Measurements from ENCODE around the gene TYW1. TPM values are rescaled to one million over a fixed set of nuclear protein-coding genes. Genes with fewer than 3 reads are reported as not detected.
"Not testable (repeated sequence)": the region's sequence is repeated elsewhere in the genome, so short reads cannot be mapped to it uniquely, and the experiment has no call there.

The TYW1 gene
- total RNA-seq, 1 experiment from 2014 or later = 24.5 TPM

DNA sequence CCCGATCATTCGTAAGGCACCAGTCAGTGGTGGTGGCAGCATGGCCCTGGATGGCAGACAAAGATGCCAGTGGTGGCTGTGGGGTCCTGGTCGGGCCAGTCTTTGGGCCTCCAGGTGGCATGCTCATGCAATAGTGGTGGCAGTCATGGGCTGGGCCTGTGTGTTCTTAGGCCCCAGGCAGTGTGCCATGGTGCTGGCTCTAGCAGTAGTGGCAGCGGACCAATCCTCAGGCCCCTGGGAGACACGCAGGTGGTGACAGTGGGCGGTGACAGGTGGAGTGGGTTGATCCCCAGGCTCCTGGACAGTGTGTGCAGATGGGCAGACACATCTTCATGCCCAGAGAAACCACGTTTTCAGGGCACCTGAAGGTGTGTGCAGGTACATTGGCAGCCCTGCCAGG lies 159.4 kb downstream of the TYW1 start:
- POLR2A ChIA-PET; H3K36me3 ChIP-seq (ENCODE audit: control insufficient read depth, insufficient read depth, low read length); H3K4me1 ChIP-seq (ENCODE audit: control insufficient read depth, insufficient read depth, low read length); intact Hi-C loops (cut with micrococcal nuclease; ENCODE audit: unreplicated experiment); H3K27ac ChIP-seq (ENCODE audit: low read length); H3K9me3 ChIP-seq (ENCODE audit: control insufficient read depth, insufficient read depth, low read depth, low read length); in situ Hi-C loops (cut with HindIII; ENCODE audit: low pct_unique_long_range_greater_than_20kb, low sequenced_read_pairs); BruUV-seq (replicated peaks); CTCF ChIA-PET; H3K27me3 ChIP-seq (ENCODE audit: control insufficient read depth, insufficient read depth, low read length); DNase-seq (ENCODE audit: low read depth, low spot score); H3K4me3 ChIP-seq (ENCODE audit: low read depth in 2 of 2, low read length in 2 of 2): not testable (repeated sequence)
- ATAC-seq = peak; percentile 56; the same call in 1 of the 2 replicates

GRCh38 chr7:67163285-67163684 lies 166.7 kb downstream of the TYW1 start:
- CTCF ChIA-PET; ATAC-seq; H3K27ac ChIP-seq (ENCODE audit: low read length); BruUV-seq (replicated peaks); H3K4me1 ChIP-seq (ENCODE audit: control insufficient read depth, insufficient read depth, low read length); DNase-seq (ENCODE audit: low read depth, low spot score); H3K27me3 ChIP-seq (ENCODE audit: control insufficient read depth, insufficient read depth, low read length); H3K4me3 ChIP-seq (ENCODE audit: low read depth in 2 of 2, low read length in 2 of 2); H3K9me3 ChIP-seq (ENCODE audit: control insufficient read depth, insufficient read depth, low read depth, low read length); H3K36me3 ChIP-seq (ENCODE audit: control insufficient read depth, insufficient read depth, low read length); in situ Hi-C loops (cut with HindIII; ENCODE audit: low pct_unique_long_range_greater_than_20kb, low sequenced_read_pairs): not testable (repeated sequence)
- intact Hi-C loops (cut with micrococcal nuclease; ENCODE audit: unreplicated experiment) = loop anchor here (10.0 kb wide), 1 partner anchor 82 kb away; no protein-coding TSS in a partner anchor
- POLR2A ChIA-PET = interaction anchor here (0.6 kb wide), 1 partner anchor 97 kb away, joined by 7 read pairs; no protein-coding TSS in a partner anchor

- ATAC-seq; H3K9me3 ChIP-seq (ENCODE audit: control insufficient read depth, insufficient read depth, low read depth, low read length); POLR2A ChIA-PET; in situ Hi-C loops (cut with HindIII; ENCODE audit: low pct_unique_long_range_greater_than_20kb, low sequenced_read_pairs); H3K4me1 ChIP-seq (ENCODE audit: control insufficient read depth, insufficient read depth, low read length); H3K27ac ChIP-seq (ENCODE audit: low read length); H3K4me3 ChIP-seq (ENCODE audit: low read depth in 2 of 2, low read length in 2 of 2); DNase-seq (ENCODE audit: low read depth, low spot score); H3K36me3 ChIP-seq (ENCODE audit: control insufficient read depth, insufficient read depth, low read length); CTCF ChIA-PET; intact Hi-C loops (cut with micrococcal nuclease; ENCODE audit: unreplicated experiment); H3K27me3 ChIP-seq (ENCODE audit: control insufficient read depth, insufficient read depth, low read length): not testable (repeated sequence)
- BruUV-seq (replicated peaks) = TSS peak; percentile 11
Measured at GRCh38 chr7:67171151-67171550, 174.5 kb downstream of the TYW1 start.

- in situ Hi-C loops (cut with HindIII; ENCODE audit: low pct_unique_long_range_greater_than_20kb, low sequenced_read_pairs); H3K4me1 ChIP-seq (ENCODE audit: control insufficient read depth, insufficient read depth, low read length); POLR2A ChIA-PET; BruUV-seq (replicated peaks); H3K4me3 ChIP-seq (ENCODE audit: low read depth in 2 of 2, low read length in 2 of 2); intact Hi-C loops (cut with micrococcal nuclease; ENCODE audit: unreplicated experiment); H3K9me3 ChIP-seq (ENCODE audit: control insufficient read depth, insufficient read depth, low read depth, low read length); H3K36me3 ChIP-seq (ENCODE audit: control insufficient read depth, insufficient read depth, low read length); H3K27me3 ChIP-seq (ENCODE audit: control insufficient read depth, insufficient read depth, low read length); H3K27ac ChIP-seq (ENCODE audit: low read length); DNase-seq (ENCODE audit: low read depth, low spot score): not testable (repeated sequence)
- peak; percentile 87 for ATAC-seq
- TF ChIP-seq CTCF (IDR thresholded peaks at IDR 0.05) = peak; percentile 61
- CTCF ChIA-PET = interaction anchor here (0.5 kb wide), 1 partner anchor 567 kb away, joined by 7 read pairs; no protein-coding TSS in a partner anchor
Measured at GRCh38 chr7:67176730-67177129, 180.1 kb downstream of the TYW1 start.

DNA sequence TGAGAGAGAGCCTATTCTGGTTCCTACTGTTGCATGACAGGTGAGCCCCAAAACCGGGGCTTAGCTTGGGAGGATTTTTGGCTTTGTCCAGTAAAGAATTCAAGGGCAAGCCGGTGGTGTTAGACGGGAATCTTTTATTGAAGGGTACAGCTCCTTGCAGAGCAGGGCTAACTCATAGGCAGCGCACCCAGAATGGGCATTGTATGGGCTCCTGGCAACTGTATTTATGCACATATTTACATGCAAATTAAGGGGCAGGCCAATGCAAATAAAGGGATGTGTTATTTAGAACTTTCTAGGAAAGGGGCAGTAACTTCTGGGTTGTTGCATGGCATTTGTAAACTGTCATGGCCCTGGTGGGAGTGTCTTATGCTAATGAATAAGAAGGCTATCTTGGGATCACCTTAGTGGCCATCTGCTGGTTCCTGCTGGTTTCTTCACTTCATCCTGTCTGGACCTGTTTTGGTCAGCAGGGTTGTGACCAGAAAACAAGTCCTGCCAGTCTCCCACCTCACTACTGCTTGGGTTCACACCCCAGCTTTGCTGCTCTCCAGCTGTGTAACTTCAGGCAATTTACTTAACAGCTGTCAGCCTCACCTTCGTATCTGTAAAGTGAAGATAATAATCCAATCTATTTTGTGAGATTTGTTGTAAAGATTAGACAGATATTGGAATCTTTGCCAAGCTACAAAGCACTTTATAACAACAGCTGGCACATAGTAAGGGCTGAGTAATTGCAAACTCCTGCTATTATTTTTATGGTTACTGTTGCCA lies 182.5 kb downstream of the TYW1 start:
- H3K27me3 ChIP-seq (ENCODE audit: control insufficient read depth, insufficient read depth, low read length); BruUV-seq (replicated peaks); H3K36me3 ChIP-seq (ENCODE audit: control insufficient read depth, insufficient read depth, low read length); in situ Hi-C loops (cut with HindIII; ENCODE audit: low pct_unique_long_range_greater_than_20kb, low sequenced_read_pairs); H3K4me1 ChIP-seq (ENCODE audit: control insufficient read depth, insufficient read depth, low read length); intact Hi-C loops (cut with micrococcal nuclease; ENCODE audit: unreplicated experiment); H3K9me3 ChIP-seq (ENCODE audit: control insufficient read depth, insufficient read depth, low read depth, low read length); H3K27ac ChIP-seq (ENCODE audit: low read length); H3K4me3 ChIP-seq (ENCODE audit: low read depth in 2 of 2, low read length in 2 of 2); DNase-seq (ENCODE audit: low read depth, low spot score); POLR2A ChIA-PET; CTCF ChIA-PET: not testable (repeated sequence)
- ATAC-seq = peak; percentile 57; the same call in 1 of the 2 replicates

DNA sequence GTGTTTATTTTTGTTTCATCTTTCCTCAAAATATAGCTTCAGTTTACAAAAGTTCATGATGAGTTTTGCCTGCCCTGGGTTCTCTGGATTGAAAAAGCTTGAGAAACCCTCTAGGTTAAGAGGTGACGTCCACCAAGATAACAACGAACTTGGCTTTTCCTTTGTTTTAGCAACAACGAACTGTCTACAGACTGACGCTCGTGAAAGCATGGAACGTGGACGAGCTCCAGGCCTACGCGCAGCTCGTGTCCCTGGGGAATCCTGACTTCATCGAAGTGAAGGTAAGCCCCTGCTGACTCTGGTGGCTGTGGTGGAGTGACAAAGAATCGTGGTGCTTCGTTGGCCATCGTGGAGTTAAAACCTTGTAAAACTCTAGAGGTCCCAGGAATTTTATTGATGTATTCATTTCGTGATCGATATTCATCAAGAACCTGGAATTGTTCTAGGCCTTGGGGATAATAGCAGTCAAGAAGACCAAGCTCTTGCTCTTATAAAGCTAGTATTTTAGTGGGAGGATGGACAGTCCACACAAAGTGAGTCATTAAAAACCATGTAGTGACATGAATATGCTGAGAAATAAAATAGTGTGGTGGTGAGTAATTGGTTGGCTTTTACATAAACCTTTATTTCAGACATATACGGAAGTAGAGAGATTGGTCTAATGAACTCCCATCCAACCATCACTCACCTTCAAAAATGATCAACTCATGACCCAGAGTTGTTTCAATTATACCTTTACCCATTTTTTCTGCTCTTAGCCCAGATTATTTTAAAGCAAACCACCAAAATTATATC lies 186.5 kb downstream of the TYW1 start:
- H3K4me1 ChIP-seq (ENCODE audit: control insufficient read depth, insufficient read depth, low read length); BruUV-seq (replicated peaks); H3K9me3 ChIP-seq (ENCODE audit: control insufficient read depth, insufficient read depth, low read depth, low read length); H3K27me3 ChIP-seq (ENCODE audit: control insufficient read depth, insufficient read depth, low read length); CTCF ChIA-PET; H3K4me3 ChIP-seq (ENCODE audit: low read depth in 2 of 2, low read length in 2 of 2); H3K36me3 ChIP-seq (ENCODE audit: control insufficient read depth, insufficient read depth, low read length); POLR2A ChIA-PET; intact Hi-C loops (cut with micrococcal nuclease; ENCODE audit: unreplicated experiment); ATAC-seq; H3K27ac ChIP-seq (ENCODE audit: low read length); DNase-seq (ENCODE audit: low read depth, low spot score); in situ Hi-C loops (cut with HindIII; ENCODE audit: low pct_unique_long_range_greater_than_20kb, low sequenced_read_pairs): not testable (repeated sequence)

All from Panc1 (cell line).